ENCODE measurements around the gene GDF10.

GDF10 gene

GRCh38 chr10:47290338-47290737 lies 9.7 kb upstream of the GDF10 start:
- Histone ChIP-seq H4K20me1 (ENCODE audit: insufficient read depth, low read length) (no peaks in the 10 kb centered on the region), H3K9me3 (replicated peaks; ENCODE audit: insufficient read depth, low read length) (no peaks in the 10 kb centered on the region), H3K27me3 (replicated peaks; ENCODE audit: insufficient read depth, low read length) (no peaks in the 10 kb centered on the region), H3K9me2 (replicated peaks; ENCODE audit: insufficient read depth, low read length) (no peaks in the 10 kb centered on the region), H3K4me2 (ENCODE audit: low read depth, low read length) (no peak overlapping the region), H3K36me3 (replicated peaks; ENCODE audit: insufficient read depth, low read length) (no peaks in the 10 kb centered on the region), H3F3A (ENCODE audit: insufficient read depth, low read length) (no peaks in the 10 kb centered on the region), H3K9ac (ENCODE audit: low read length) (no peak overlapping the region), H3K4me3 (ENCODE audit: low read length) (no peak overlapping the region), H3K79me2 (ENCODE audit: low read length) (no peaks in the 10 kb centered on the region), H3K4me1 (ENCODE audit: low read length) (no peaks in the 10 kb centered on the region), H2AFZ (ENCODE audit: low read length) (no peak overlapping the region), H3K27ac (ENCODE audit: low read length) (no peak overlapping the region)
- no peak for DNase-seq
- TF ChIP-seq EZH2 (optimal IDR thresholded peaks at IDR 0.05; ENCODE audit: low read depth, low read length) (no peak), CTCF (IDR thresholded peaks at IDR 0.05; ENCODE audit: low read length) (no peak), EZH2phosphoT487 (IDR thresholded peaks at IDR 0.05; ENCODE audit: low read length) (no peak)

- Histone ChIP-seq H3K9me2 (replicated peaks; ENCODE audit: insufficient read depth, low read length) (no peaks in the 10 kb centered on the region), H3K36me3 (replicated peaks; ENCODE audit: insufficient read depth, low read length) (no peaks in the 10 kb centered on the region), H3K9ac (ENCODE audit: low read length) (no peak overlapping the region), H3K27me3 (replicated peaks; ENCODE audit: insufficient read depth, low read length) (no peaks in the 10 kb centered on the region), H3K79me2 (ENCODE audit: low read length) (no peaks in the 10 kb centered on the region), H4K20me1 (ENCODE audit: insufficient read depth, low read length) (no peaks in the 10 kb centered on the region), H3K27ac (ENCODE audit: low read length) (no peak overlapping the region), H3K9me3 (replicated peaks; ENCODE audit: insufficient read depth, low read length) (no peaks in the 10 kb centered on the region), H3K4me2 (ENCODE audit: low read depth, low read length) (no peak overlapping the region), H3F3A (ENCODE audit: insufficient read depth, low read length) (no peaks in the 10 kb centered on the region), H2AFZ (ENCODE audit: low read length) (no peak overlapping the region), H3K4me1 (ENCODE audit: low read length) (no peaks in the 10 kb centered on the region), H3K4me3 (ENCODE audit: low read length) (no peak overlapping the region)
- TF ChIP-seq CTCF (IDR thresholded peaks at IDR 0.05; ENCODE audit: low read length) (no peak), EZH2phosphoT487 (IDR thresholded peaks at IDR 0.05; ENCODE audit: low read length) (no peak), EZH2 (optimal IDR thresholded peaks at IDR 0.05; ENCODE audit: low read depth, low read length) (no peak)
- DNase-seq = no peak
Measured at GRCh38 chr10:47291682-47292081, 8.3 kb upstream of the GDF10 start.

GRCh38 chr10:47294057-47294456 lies 5.9 kb upstream of the GDF10 start:
- Histone ChIP-seq H2AFZ (ENCODE audit: low read length) (no peak overlapping the region), H3K27me3 (replicated peaks; ENCODE audit: insufficient read depth, low read length) (no peaks in the 10 kb centered on the region), H3K4me2 (ENCODE audit: low read depth, low read length) (no peak overlapping the region), H3K4me1 (ENCODE audit: low read length) (no peaks in the 10 kb centered on the region), H3K9me2 (replicated peaks; ENCODE audit: insufficient read depth, low read length) (no peaks in the 10 kb centered on the region), H3K9me3 (replicated peaks; ENCODE audit: insufficient read depth, low read length) (no peaks in the 10 kb centered on the region), H3K9ac (ENCODE audit: low read length) (no peak overlapping the region), H4K20me1 (ENCODE audit: insufficient read depth, low read length) (no peaks in the 10 kb centered on the region), H3K27ac (ENCODE audit: low read length) (no peak overlapping the region), H3F3A (ENCODE audit: insufficient read depth, low read length) (no peaks in the 10 kb centered on the region), H3K36me3 (replicated peaks; ENCODE audit: insufficient read depth, low read length) (no peaks in the 10 kb centered on the region), H3K79me2 (ENCODE audit: low read length) (no peaks in the 10 kb centered on the region), H3K4me3 (ENCODE audit: low read length) (no peak overlapping the region)
- TF ChIP-seq EZH2 (optimal IDR thresholded peaks at IDR 0.05; ENCODE audit: low read depth, low read length) = no peak
- TF ChIP-seq EZH2phosphoT487 (IDR thresholded peaks at IDR 0.05; ENCODE audit: low read length) = no peak
- no peak for TF ChIP-seq CTCF (IDR thresholded peaks at IDR 0.05; ENCODE audit: low read length)
- no peak for DNase-seq
